Heart right ventricle (tissue), 16 donors: ENCODE measurements around the gene CD22. TPM values are rescaled to one million over a fixed set of nuclear protein-coding genes. Genes with fewer than 3 reads are reported as not detected.

ENCODE experiments used
- ATAC-seq, 8 donors: fragments of 200-7000 bp; cut with Tn5 transposase; one replicate each; pipeline ENCODE4 v1.9.1; 2020; ENCODE audit warnings: mild to moderate bottlenecking in 8 of 8, moderate library complexity in 8 of 8, moderate number of reproducible peaks in 1 of 8
- DNase-seq, 2 donors: peaks; one replicate each; pipeline ENCODE4 v3.0.0-alpha.2; 2020
- H3K27ac ChIP-seq, 10 donors: fragments of 200-600 bp; sonication (generic) in 2 of 10; one replicate each; pipeline versions ENCODE4 v1.5.0 to v1.8.0; 2020 to 2022; ENCODE audit warnings: mild to moderate bottlenecking in 3 of 10
- H3K27me3 ChIP-seq, 7 donors: fragments of 200-600 bp; one replicate each; pipeline ENCODE4 v1.8.0; 2021 to 2022; ENCODE audit warnings: mild to moderate bottlenecking in 2 of 7
- H3K36me3 ChIP-seq, 9 donors: fragments of 200-600 bp; sonication (generic) in 1 of 9; one replicate each; pipeline versions ENCODE4 v1.5.0 to v1.8.0; 2020 to 2022; ENCODE audit warnings: mild to moderate bottlenecking in 2 of 9
- H3K4me1 ChIP-seq, 9 donors: fragments of 200-600 bp; sonication (generic) in 1 of 9; one replicate each; pipeline versions ENCODE4 v1.5.0 to v1.8.0; 2020 to 2022; ENCODE audit warnings: mild to moderate bottlenecking in 4 of 9
- H3K4me3 ChIP-seq, 10 donors: fragments of 200-600 bp; sonication (generic) in 2 of 10; one replicate each; pipeline versions ENCODE4 v1.5.0 to v1.8.0; 2020 to 2022; ENCODE audit warnings: mild to moderate bottlenecking in 7 of 10, moderate library complexity in 2 of 10
- H3K9me3 ChIP-seq, 11 donors: fragments of 200-600 bp in 10 of 11; sonication (generic) in 2 of 11; one replicate each; pipeline versions ENCODE4 v1.5.0 to v1.8.0; 2013 to 2022; ENCODE audit warnings: mild to moderate bottlenecking in 2 of 11, control low read depth in 1 of 11, moderate library complexity in 1 of 11
- WGBS, 2 donors: extraction: QIAGEN DNeasy Blood & Tissue Kit; methylation state at CpG; one replicate each; pipeline ENCODE4 v1.1.7; 2013; ENCODE audit warnings: inconsistent platforms in 1 of 2; 5-methylcytosine and 5-hydroxymethylcytosine counted together
- intact Hi-C, 10 donors: fragments of 100-400 bp; cut with DNase I; formaldehyde crosslinking; loops; one replicate each; pipeline versions ENCODE4 v1.11.1 to v1.14.2; 2022
- polyA plus RNA-seq, 2 donors: library from polyadenylated mRNA; stranded (reverse); fragments of 200-250 nt; gene quantifications; one replicate each; pipeline ENCODE4 v1.2.3, GENCODE V29; 2013
- total RNA-seq, 10 donors: library from RNA; stranded (reverse); fragmentation: NEBNext Ultra II Directional in 3 of 10; extraction: Animal tissue kit (Norgen Biotek cat#: 25700) in 3 of 10; gene quantifications; one replicate each; pipeline versions ENCODE4 v1.2.1 to v1.2.4, GENCODE V29; 2021 to 2023
- TF ChIP-seq, protein P1 (sequence below), 9 donors: fragments of 200-600 bp; sonication (generic) in 2 of 9; IDR thresholded peaks; one replicate each; pipeline versions ENCODE4 v1.5.0 to v1.8.0; 2021 to 2022; ENCODE audit warnings: antibody characterized with exemption in 9 of 9, mild to moderate bottlenecking in 5 of 9, moderate library complexity in 1 of 9
- donor health status: Arrhythmogenic right ventricular cardiomyopathy.
- donor health status: ischemic (EF 13 %, LVEDD 7.1; RV severe dilation, severe dysfunction).
- donor health status: healthy with polysubstance abuse.
- donor health status: DM: no; HTN: yes; CAD: no.
- donor health status: DM: no; HTN: no; CAD: no.
- donor health status: ischemic (EF 25% LVEDD 6.9; RV normal size, moderate dysfunction).
- donor health status: ischemic (EF 25% LVEDD 5.7; RV mildly dilated, moderate dysfunction).
- donor health status: healthy.
- donor health status: DM: yes; HTN: yes; CAD: no.
- donor health status: Ischemic cardiomyopathy.
- donor health status: ischemic (EF 35%, LVEDD 5.7; RV mildly dilated, moderate dysfunction).
- donor health status: nonischemic (EF 11% LVEDD 7.7; RV severe dilation, severe dysfunction).
- donor health status: DM: yes; HTN: yes; CAD: no.
- donor health status: PGD.
- donor health status: ischemic (EF 29% LVEDD 5.4; RV normal size, mild dysfunction).
- donor health status: nonischemic (EF 23%, LVEDD 6.1; RV moderate dilation, normal function).

Gene CD22
- total and polyA plus RNA-seq, 12 donors, result 0.07 to 1.6 (median 0.38) TPM; not detected in 2

DNA sequence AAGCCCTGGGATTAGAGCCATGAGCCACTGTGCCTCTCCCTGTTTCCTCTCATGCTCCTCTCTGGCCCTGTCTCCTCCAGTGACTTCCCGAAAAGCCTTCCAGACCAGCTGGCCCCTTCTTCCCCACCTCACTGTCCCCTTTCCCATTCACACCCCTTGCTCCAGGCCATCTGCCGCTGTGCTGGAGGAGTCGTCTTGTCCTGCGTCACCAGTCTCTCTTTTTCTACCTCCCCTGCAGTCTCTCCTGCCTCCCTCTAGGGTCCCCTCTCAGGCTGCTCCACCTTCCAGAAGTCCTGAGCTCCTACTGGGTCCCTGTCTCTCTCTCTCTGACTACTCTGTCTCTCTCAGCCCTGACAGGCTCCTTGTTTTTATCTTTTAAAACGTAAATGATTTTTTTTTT is 13.4 kb downstream of the CD22 start:
- no peak overlapping the region for H3K4me3 ChIP-seq
- WGBS, 2 donors, result 51 to 57% methylated on average over 5 of the region's 5 CpGs
- no peak overlapping the region for H3K27ac ChIP-seq
- peaks cover 0 to 15% (median 0%) of the 10 kb centered on the region in 9 donors for H3K4me1 ChIP-seq
- ATAC-seq (no peak), DNase-seq (no peak)
- peaks cover 0 to 18% (median 9%) of the 10 kb centered on the region in 7 donors for H3K27me3 ChIP-seq
- no peaks in the 10 kb centered on the region for H3K9me3 ChIP-seq
- H3K36me3 ChIP-seq, result no peaks in the 10 kb centered on the region
- TF ChIP-seq, protein P1, sequence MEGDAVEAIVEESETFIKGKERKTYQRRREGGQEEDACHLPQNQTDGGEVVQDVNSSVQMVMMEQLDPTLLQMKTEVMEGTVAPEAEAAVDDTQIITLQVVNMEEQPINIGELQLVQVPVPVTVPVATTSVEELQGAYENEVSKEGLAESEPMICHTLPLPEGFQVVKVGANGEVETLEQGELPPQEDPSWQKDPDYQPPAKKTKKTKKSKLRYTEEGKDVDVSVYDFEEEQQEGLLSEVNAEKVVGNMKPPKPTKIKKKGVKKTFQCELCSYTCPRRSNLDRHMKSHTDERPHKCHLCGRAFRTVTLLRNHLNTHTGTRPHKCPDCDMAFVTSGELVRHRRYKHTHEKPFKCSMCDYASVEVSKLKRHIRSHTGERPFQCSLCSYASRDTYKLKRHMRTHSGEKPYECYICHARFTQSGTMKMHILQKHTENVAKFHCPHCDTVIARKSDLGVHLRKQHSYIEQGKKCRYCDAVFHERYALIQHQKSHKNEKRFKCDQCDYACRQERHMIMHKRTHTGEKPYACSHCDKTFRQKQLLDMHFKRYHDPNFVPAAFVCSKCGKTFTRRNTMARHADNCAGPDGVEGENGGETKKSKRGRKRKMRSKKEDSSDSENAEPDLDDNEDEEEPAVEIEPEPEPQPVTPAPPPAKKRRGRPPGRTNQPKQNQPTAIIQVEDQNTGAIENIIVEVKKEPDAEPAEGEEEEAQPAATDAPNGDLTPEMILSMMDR (IDR thresholded peaks at IDR 0.05), result no peak
- intact Hi-C loops, result no loop called here

DNA sequence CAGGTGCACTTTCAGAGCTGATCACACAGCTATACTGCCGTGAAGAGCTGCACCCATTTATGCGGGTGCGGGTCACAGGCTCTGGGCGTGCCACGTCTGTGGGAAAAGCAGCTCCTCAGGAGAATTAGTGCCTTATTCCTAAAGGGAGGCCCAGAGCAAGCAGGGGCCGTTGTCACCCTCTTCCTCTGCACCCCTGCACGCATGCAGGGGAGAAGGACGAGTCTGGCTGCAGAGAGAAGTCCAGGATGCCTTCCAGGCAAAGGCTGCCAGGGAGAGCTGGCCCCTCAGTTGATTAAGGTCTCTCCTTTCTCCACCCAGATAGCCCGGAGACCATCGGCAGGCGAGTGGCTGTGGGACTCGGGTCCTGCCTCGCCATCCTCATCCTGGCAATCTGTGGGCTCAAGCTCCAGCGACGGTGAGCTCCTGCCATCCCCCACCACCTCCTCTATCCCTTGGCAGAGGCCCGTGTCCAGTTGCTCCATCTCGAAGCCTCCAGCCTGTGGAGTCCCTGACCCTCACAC is 15.6 kb downstream of the CD22 start:
- intact Hi-C loops, result no loop called here
- ATAC-seq (no peak), DNase-seq (no peak)
- 80 to 83% methylated on average over 17 of the region's 17 CpGs for WGBS, 2 donors
- no peaks in the 10 kb centered on the region for H3K36me3 ChIP-seq
- H3K27ac ChIP-seq, result no peak overlapping the region
- no peak overlapping the region for H3K4me3 ChIP-seq
- H3K9me3 ChIP-seq, result no peaks in the 10 kb centered on the region
- H3K27me3 ChIP-seq, result peaks cover 0 to 29% (median 9%) of the 10 kb centered on the region in 7 donors
- peaks cover 0 to 23% (median 0%) of the 10 kb centered on the region in 9 donors for H3K4me1 ChIP-seq
- TF ChIP-seq, protein P1 (IDR thresholded peaks at IDR 0.05), result no peak

DNA sequence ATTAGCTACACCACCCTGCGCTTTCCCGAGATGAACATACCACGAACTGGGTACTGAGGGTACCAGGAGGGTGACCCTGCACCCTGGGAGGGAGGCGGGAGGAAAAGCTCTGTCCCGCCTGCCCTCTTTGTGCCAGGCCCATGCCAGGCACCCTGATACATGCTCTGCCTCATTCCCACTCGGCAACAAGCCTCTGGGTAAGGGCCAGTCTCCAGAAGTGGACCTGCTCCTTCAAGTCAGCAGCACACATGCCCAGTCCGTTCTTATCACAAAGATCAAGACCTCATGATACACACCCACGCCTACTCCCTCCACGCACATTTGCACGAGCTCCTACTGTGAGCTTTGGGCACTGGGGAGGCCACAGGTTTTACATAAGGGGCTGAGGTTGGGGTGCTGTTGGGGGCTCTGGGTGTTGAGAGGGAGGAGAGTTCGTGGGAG is 16.7 kb downstream of the CD22 start:
- Histone ChIP-seq H3K36me3 (no peaks in the 10 kb centered on the region), H3K27me3 (peaks cover 0 to 39% (median 14%) of the 10 kb centered on the region in 7 donors), H3K27ac (no peak overlapping the region), H3K4me1 (peaks cover 0 to 23% (median 0%) of the 10 kb centered on the region in 9 donors), H3K9me3 (no peaks in the 10 kb centered on the region), H3K4me3 (no peak overlapping the region)
- ATAC-seq (no peak), DNase-seq (no peak)
- TF ChIP-seq, protein P1 (IDR thresholded peaks at IDR 0.05), result no peak
- intact Hi-C loops, result no loop called here
- 78 to 79% methylated on average over 11 of the region's 11 CpGs for WGBS, 2 donors

DNA sequence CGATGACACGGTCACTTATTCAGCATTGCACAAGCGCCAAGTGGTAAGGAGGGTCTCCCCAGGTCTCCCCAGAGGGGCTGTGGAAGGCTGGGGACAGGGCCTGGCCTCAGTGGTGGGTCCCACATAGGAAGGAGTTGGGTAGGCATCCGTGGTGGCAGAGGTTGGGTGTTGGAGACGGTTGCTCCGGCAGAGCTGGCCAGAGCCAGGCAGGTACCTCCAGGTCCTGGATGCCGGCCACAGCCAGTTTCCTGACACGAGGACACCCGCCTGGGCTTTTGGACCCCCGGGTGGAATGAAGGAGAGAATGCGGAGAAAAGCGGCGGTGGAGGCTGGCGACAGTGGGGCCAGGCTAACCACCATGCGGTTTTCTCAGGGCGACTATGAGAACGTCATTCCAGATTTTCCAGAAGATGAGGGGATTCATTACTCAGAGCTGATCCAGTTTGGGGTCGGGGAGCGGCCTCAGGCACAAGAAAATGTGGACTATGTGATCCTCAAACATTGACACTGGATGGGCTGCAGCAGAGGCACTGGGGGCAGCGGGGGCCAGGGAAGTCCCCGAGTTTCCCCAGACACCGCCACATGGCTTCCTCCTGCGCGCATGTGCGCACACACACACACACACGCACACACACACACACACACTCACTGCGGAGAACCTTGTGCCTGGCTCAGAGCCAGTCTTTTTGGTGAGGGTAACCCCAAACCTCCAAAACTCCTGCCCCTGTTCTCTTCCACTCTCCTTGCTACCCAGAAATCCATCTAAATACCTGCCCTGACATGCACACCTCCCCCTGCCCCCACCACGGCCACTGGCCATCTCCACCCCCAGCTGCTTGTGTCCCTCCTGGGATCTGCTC is 17.4 kb downstream of the CD22 start:
- ATAC-seq (no peak), DNase-seq (no peak)
- TF ChIP-seq, protein P1 (IDR thresholded peaks at IDR 0.05), result no peak
- 65 to 70% methylated on average over 28 of the region's 28 CpGs for WGBS, 2 donors
- no peaks in the 10 kb centered on the region for H3K9me3 ChIP-seq
- no peak overlapping the region for H3K4me3 ChIP-seq
- intact Hi-C loops, result no loop called here
- H3K27ac ChIP-seq, result peak overlapping the region in 1 of 10 donors; percentile 85
- H3K36me3 ChIP-seq, result no peaks in the 10 kb centered on the region
- H3K4me1 ChIP-seq, result peaks cover 0 to 23% (median 0%) of the 10 kb centered on the region in 9 donors
- H3K27me3 ChIP-seq, result peaks cover 0 to 44% (median 14%) of the 10 kb centered on the region in 7 donors
